HG02840 (cell line): ENCODE measurements around the gene ZFR2.

ENCODE experiments used
- ATAC-seq: cut with Tn5 transposase; IDR thresholded peaks from one replicate; pipeline ENCODE4 v1.9.1; 2021; ENCODE audit warnings: mild to moderate bottlenecking, moderate library complexity, moderate number of reproducible peaks; ENCODE audit not compliant: unreplicated experiment, low FRiP score

ZFR2 gene

DNA sequence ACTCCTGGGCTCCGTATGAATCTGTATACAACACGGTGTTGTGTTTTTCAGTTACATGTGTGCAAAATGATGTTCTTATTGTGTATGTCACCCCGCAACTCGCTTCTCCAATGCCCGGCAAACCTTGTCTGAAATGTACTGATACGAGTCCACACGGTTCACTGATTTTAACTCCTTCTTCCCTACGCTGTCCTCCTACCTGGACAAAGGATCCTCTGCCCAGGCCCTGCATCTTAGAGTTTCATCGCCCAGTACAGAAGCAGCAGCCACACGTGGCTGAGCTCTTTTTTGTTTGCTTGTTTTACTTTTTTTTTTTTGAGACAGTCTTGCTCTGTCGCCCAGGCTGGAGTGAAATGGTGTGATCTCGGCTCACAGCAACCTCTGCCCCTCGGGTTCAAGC lies 28.9 kb downstream of the ZFR2 start:
- ATAC-seq: no peak

DNA sequence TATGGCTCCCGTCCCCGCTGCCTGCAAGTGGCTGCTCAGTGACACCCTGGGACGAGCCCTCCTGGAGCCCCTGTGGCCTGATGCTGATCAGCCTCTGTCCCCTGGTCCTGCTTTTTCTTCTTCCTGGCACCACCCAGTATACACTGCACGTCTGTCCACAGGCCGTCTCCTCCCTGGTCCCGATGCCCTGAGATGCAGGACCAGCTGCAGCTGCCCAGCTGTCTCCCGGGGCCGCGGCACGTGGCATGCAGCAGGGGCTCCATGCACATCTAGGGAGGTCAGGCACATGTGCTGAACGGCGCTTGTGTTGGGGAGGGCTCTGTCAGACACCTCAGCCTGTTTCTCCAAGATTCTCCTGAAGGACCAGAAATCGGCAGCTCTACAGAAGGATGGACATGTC lies 30.2 kb downstream of the ZFR2 start:
- ATAC-seq: no peak

DNA sequence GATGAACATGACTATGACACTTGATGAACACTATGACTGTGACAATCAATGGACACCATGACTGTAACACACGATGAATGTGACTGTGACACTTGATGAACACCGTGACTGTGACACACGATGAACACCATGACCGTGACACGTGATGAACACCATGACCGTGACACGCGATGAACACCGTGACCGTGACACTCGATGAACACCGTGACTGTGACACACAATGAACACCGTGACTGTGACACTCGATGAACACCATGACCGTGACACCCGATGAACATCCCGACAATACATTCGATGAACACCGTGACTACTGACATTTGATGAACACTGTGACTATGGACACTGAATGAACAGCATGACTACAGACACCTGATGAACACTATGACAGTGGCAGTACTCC lies 30.9 kb downstream of the ZFR2 start:
- ATAC-seq: no peak

DNA sequence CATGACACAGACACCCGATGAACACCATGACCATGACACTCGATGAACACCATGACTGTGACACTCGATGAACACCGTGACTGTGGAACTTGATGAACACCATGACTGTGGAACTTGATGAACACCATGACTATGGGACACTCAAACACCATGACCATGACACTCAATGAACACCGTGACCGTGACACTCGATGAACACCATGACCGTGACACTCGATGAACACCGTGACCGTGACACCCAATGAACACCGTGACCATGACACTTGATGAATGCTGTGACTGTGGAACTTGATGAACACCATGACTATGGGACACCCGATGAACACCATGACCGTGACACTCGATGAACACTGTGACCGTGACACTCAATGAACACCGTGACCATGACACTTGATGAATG lies 31.5 kb downstream of the ZFR2 start:
- ATAC-seq: no peak

DNA sequence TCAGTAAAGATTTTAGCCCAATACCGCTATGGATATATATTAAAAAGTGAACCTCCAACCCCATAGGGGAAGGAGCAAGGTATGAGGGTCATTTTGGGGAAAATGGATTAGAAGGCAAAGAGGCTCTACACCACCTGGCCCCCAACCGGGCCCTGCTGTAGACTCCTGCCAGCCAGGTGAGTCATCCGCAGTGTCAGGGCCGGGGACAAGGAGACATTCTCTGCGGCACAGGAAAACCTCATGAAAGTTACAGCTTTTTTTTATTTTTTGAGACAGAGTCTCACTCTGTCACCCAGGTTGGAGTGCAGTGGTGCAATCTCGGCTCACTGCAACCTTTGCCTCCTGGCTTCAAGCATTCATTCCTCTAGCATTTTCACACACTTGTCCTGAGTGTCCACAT lies 32.0 kb downstream of the ZFR2 start:
- ATAC-seq: no peak

DNA sequence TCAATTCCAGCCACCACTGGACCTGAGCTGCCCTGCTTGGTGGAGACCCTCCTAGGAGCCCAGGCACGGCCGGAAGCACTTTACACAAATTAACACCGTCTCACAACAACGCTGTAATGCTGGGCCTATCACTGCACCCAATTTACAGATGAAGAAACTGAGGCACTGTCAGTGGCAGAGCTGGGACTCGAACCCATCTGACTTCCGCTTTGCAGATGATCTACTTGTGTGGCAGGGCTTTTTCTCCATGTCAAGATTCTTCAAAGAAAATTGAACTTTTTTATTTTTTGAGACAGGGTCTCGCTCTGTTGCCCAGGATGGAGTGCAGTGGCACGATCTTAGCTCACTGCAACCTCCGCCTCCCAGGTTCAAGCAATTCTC lies 33.8 kb downstream of the ZFR2 start:
- ATAC-seq: no peak

DNA sequence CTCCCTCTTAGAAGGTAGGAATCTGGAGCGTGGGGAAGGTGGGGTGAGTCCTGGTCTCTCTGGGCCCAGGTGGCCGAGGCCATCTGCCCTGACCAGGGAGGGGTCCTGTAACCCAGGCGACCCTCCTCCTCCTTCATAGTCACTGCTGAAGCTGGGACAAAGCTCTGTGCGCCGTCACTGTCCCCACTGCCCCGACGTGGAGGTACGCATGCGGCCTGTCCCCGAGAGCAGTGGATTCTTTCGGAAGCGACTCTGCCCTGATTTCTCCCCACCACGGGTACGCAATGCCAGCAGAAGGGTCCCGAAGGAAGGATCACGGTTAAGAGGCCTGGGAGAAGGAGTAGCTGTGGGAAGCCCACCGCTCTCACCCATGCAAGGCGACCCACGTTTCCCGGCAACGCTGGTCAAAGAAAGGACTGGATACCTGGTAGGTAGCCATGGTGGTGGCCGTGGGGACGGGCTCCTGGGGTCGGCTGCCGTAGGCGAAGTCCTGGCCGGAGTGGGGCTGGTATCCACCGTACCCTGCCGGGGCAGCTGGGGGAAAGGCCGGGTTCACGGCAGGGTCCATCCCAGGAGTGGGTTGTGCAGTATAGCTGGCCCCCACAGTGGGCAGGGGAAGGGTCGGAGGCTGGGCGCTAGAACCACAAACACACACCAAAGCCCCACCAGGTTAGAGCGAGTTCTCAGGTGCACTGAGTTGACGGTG lies 34.3 kb downstream of the ZFR2 start:
- ATAC-seq: no peak

DNA sequence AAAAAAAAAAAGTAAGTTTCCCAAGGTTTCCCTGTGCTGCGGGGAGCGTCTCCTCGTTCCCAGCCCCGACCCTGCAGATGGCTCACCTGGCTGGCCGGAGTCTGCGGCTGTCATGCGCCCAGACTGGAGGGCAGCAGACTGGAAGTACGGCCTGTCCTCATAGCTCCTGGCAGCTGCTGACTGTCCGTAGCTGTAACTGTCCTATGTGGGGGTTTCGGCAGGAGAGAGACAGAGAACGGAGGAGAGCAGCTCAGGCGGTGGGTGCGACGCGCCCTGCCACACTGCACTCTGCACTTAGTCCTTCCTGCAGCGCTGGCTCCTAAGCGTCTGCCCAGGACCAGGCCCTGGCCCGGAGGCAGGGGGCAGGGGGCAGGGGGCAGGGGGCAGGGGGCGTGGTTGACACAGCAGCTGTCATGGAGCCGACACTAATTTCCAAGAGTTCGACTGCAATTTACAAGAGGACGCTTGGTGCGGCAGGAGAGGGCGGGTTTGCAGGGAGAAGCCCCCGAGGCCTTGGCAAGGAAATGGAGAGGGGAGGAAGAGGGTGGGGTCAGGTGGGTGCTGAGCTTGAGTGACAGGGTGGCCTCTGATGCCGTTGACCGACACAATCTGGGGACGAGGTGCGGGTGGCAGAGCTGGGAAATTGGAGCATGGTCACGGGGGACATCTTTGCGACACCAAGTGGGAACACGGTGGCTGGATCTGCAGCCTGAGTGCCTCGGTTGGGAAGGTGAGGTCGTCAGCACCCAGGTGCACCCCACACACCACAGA lies 35.1 kb downstream of the ZFR2 start:
- no peak for ATAC-seq

DNA sequence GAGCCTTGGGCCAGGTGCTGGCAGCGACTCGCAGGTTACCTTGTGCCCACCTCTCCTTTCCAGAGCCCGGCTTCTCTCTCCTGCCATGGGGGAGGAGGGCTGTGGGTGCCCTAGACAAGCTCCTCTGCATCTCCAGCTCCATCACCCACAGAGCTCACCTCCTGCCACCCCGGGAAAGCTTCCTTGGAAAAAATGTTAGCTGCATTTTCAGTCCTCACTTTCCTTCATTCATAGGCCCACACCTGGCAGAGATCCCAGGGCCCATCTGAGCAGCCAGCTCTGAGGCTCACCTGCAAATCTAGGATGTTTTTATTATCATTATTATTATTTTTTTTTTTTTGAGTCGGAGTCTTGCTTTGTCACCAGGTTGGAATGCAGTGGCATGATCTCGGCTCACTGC lies 36.8 kb downstream of the ZFR2 start:
- ATAC-seq: no peak

DNA sequence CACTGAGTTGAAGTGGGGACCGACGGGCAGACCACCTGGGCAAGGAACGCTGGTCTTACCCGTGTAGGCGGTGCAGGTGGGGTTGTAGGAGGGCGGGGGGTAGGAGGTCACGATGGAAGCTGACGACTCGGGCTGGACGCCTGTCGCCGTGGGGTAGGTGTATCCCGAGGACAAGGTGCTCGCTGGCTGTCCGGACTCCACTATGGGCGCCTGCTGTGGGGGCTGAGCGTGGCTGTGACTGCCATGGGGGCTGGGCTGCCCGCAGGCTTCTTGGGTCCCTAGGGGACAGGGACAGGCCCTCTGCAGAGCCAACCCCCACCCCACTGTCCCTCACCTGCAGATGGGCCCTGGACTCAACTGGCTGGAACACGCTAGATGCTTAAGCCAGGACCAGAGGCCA lies 37.2 kb downstream of the ZFR2 start:
- no peak for ATAC-seq

DNA sequence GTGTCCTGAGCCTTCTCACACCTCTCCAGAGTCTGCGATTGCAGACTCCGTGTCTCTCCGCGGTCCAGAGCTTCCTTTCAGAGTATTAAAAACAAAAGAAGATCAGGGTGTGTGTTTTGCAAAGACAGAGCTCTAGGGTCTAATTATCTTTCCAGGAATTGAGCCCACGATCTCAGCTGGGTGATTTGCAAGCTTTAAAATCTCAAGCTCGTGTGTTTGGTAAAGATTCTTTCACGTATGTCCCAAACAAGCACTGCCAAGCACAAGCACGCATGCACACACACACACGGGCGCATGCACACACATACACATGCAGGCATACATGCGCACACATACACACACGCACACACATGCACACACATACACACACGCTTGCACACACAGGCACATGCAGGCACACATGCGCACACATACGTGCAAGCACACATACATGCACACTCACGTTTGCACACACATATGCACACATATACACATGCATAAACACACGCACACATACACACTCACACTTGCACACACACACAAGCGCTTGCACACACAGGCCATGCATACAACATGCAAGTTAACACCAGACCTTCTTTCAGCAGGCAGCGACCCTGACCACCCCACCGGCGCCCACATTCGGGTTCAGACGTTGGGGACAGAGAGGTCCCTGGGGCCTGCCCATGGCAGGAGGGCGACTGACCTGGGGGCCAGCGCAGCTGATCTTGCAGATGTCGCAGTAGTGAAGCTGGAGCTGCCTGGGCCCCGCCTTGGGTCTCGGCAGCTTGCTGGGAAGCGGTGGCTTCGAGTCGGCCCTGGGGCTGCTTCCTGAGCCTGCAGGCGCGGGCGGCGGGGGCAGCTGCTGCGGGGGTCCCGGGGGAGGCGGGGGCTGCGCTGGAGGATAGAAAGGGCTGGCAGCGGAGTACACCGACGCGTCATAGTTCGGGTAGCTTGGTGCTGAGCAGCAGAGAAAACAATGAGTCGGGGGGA lies 37.9 kb downstream of the ZFR2 start:
- ATAC-seq: no peak

DNA sequence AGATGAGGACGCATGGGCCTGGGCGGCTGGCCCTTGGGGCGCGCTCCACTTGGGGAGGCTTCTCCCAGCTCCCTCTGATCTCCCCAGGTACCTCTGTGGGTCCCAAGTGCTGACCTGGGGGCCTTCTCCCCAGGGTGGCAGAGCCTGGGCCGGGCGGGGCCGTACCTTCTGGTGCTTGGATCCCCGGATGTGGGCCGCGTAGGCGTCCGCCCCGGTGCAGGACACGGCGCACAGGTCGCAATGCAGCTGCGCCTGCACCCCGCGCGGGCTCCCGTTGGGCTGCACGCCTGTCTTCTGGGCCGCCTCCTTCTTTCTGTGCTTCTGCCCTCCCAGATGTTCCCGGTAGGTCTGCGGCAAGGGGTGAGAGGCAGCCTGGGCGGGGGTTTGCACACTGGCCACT lies 41.5 kb downstream of the ZFR2 start:
- ATAC-seq: no peak

DNA sequence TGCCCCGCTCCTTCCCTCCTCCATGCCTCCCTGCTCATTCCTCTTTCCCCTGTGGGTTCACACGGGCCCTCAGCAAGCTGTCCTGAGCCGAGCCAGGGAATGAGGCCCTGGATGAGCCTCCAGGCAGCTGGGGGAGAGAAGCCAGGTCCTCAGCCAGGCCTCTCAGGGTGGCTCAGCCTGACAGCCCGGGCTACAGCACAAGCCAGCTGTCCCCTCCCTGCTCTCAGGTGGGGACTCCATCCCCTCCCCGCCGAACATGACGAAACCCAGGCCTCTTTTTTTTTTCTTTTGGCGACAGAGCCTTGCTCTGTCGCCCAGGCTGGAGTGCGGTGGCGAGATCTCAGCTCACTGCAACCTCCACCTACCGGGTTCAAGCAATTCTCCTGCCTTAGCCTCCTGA lies 42.7 kb downstream of the ZFR2 start:
- ATAC-seq: no peak

DNA sequence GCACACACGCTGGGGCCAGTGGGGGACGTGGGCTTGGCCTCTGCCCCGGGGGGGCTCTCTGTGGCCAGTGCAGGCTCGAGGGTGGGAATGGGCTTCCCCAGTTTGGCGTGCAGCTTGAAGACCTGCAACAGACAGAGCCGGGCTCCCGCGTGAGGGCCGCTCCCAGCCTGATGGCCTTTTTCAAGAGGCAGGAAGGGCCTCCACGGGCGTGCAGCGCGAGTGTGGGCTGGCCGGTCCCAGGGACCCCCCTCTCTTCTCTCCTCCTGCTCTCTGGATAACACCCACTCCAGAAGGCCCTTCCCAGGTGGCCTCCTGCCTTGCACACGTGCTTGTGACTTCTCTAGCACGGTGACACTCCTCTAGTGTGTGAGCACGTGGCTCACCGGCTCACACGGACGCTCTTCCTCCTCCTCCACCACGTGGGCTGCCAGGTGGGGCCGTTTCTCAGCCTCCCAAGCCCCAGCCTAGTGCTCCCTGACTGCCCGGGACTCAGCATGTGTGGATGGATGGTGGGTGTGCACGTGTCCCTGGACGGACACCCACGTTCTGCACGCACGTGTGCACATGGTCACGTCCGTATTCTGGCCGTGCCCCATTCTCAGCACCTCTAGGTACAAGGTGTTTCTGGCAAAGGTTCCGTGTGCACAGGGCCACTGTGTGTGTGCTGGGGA lies 43.4 kb downstream of the ZFR2 start:
- no peak for ATAC-seq

DNA sequence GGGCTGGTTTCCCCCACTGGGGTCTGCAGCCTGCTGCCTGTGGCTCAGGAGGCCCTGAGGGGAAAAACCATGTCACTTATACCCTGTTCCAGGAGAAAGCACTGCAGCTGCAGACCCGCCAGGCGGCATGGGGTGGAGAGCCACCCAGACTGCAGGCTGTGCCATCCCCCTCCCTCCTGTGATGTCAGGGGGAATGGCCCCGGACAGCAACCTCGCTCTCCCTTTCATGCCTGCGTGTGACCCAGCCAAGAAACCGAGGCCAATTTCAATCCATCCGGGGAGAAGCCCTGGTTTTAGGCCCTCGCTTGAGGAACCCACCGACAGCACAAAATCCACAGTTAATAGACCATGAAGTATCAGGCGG lies 45.5 kb downstream of the ZFR2 start:
- ATAC-seq: no peak

DNA sequence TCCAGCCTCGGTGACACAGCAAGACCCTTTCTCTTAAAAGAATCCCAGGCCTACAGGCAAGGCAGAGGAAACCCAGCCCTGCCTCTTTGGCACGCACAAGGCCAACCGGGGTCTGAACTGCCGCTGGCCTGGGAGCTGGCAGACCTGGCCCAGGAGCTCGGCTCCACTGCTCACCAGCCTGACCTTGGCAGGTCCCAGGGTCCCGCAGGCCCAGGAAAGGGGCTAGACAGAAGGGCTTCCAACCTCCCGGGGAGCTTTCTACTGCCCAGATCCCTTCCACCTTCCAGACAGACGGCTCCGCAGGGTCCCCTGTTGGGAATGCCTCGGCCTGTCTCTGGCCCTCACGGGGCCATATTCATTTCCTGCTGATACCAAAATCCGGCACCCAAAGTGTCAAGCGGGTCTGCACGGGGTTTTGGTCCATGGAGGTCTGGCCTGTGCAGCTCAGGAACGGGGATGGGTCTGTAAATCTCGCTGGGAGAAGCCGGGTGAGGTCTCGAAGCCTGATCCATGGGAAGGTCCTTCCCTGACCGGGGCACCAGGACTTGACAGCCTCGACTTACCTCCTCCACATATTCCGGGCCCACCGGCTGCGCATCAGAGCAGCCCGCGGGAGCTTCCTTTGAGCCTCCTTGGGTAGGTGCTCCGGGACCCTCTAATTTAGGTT lies 46.0 kb downstream of the ZFR2 start:
- no peak for ATAC-seq

DNA sequence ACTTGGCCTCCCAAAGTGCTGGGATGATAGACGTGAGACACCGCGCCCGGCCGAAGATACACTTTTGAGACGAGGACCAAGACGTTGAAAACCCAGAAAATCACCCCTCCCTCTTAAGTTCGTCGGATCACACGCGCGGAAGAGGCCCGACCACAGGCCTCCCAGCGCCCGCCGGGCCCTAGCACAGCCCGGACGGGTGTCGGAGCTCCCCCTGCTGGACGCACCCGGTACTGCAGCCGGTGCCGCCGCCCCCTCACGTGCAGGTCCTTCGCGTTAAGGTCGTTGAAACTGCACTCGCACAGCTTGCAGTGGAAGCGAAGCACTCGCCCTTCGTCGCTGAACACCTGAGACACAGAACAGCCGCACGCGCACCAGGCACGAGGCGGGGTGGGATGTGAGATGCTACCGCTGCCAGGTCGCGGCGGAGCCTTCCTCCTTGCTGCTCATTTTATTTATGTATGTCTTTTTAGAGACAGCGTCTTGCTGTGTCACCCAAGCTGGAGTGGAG lies 46.9 kb downstream of the ZFR2 start:
- no peak for ATAC-seq

DNA sequence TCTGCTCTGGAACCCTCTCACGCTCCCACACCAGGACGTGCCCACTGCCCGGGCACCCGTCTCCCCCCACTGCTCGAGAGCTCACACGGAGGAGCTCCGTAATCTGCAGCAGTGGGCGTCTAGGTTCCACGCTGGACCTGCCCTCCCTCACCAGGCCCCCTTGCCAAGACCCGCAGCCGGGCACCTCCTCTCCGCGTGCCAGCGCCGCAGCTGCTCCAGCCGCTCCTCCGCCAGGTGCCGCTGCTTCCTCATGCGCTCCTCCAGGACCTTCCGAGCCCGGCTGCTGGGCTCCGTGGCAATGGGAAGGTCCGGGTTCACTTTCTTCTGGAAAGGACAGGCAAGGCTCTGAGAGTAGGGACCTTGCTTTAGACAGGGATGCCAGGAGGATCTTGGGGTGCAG lies 47.7 kb downstream of the ZFR2 start:
- no peak for ATAC-seq

DNA sequence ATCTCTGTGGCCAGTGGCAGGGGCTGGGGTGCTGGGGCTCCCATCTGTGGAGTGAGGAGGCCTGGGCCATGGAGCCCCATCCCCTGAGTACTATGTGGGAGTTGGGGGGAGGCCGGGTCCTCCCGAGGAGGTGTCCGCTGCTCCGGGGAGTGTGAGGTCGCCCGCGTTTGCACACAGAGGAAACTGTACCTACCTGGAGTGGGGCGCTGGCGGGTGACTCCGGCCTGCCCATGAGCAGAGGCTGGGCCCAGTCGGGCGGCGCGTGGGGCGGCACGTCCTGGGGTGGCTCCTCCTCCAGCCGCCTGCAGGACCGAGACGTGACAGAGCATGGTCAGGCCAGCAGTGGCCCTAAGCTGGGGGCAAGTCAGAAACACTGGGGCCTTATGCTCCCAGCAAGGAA lies 48.8 kb downstream of the ZFR2 start:
- ATAC-seq: no peak

DNA sequence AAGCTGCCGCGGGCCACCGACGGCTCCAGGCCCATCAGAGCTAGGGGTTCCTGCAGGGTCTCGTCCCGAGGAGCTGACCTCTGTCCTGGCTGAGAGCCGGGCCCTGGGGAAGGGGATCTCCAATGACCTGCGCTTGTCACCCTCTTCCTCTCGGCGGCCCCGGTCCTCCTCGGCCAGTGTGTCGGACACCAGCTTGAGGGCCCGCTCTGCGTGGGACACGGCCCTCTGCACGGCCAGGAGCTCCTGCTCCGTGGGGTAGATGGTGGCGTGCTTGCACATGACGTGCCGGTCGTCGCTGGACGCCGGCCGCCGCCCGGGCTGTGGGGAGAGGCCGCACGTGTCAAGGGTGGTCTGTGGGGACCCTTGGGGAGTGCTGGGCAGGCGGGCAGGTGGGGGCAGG lies 49.9 kb downstream of the ZFR2 start:
- no peak for ATAC-seq
